ENCODE data around the gene DR1.
"Not testable (repeated sequence)": the region's sequence is repeated elsewhere in the genome, so short reads cannot be mapped to it uniquely, and the experiment has no call there.

DR1 gene

DNA sequence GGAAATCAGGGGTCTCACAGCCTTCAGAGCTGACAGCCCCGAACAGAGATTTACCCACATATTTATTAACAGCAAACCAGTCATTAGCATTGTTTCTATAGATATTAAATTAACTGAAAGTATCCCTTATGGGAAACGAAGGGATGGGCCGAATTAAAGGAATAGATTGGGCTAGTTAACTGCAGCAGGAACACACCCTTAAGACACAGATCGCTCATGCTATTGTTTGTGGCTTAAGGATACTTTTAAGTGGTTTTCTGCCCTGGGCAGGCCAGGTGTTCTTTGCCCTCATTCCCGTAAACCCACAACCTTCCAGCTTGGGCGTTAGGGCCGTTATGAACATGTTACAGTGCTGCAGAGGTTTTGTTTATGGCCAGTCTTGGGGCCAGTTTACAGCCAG, 40.6 kb downstream of the DR1 start:
- not testable (repeated sequence) for DNase-seq (ENCODE audit: low read depth)

- no peak for DNase-seq (ENCODE audit: low read depth)
Measured at GRCh38 chr1:93394514-93394913, 48.8 kb downstream of the DR1 start.

DNA sequence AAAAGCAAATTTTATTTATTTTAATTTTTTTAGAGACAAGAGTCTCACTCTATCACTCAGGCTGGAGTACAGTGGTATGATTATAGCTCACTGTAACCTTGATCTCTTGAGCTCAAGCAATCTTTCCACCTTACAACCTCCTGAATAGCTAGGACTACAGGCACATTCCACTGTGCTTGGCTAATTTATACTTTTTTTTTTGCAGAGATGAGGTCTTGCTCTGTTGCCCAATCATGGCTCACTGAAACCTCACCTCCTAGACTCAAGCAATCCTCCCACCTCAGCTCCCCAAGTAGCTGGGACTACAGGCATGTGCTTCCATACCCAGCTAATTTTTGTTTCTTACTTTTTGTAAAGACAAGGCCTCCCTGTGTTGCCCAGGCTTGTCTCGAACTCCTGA, 49.5 kb downstream of the DR1 start:
- DNase-seq (ENCODE audit: low read depth): no peak

DNA sequence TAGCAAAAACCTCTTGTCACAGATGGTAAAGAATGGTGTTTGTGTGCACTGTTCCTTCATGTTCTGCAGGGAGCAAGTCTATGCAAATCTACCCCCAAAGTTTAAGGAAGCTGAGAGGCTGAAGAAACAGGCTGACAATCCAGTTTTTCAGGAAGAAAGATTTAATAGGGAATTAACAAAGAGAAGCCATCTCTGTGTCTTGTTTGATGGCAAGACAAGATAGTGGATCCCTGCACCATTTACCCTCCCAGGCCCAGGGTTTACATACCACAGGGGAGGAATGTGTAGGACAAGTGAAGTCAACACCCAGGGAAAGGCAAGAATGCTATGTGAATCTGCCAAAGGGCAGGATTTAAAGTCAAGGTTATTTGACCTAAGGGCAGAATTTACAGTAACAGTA, 54.1 kb downstream of the DR1 start:
- DNase-seq (ENCODE audit: low read depth): no peak

DNA sequence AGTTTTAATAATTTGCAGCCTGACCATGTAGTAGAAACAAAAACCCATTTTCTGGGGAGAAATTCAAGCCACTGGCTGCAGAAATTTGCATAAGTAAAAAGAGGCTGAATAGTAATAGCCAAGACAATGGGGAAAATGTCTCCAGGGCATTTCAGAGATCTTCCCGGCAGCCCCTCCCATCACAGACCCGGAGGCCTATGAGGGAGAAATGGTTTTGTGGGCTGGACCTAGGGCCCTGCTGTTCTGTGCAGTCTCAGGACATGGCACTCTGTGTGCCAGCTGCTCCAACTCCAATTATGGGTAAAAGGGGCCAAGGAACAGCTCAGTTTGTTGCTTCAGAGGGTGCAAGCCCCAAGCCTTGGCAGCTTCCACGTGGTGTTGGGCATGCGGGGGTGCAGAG, 62.5 kb downstream of the DR1 start:
- DNase-seq (ENCODE audit: low read depth): no peak

DNA sequence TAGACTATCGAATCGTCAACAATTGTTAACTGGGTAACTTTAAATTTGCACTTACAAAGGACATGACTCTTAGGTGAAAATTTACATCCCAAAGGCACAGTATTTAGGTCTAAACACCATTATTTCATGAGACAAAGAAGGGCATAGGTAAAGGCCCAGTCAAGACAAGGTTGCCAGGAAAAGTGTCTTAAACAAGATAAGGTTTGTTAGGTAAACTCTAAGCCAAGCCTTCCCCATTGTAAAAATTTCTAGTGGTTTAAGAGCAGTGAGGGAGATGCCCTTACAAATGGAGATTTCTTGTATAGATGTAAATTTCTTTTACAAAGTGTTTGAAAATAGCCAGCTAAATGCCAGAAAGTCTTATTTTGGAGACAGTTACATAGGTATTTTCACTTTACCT, 65.3 kb downstream of the DR1 start:
- DNase-seq (ENCODE audit: low read depth): no peak

DNA sequence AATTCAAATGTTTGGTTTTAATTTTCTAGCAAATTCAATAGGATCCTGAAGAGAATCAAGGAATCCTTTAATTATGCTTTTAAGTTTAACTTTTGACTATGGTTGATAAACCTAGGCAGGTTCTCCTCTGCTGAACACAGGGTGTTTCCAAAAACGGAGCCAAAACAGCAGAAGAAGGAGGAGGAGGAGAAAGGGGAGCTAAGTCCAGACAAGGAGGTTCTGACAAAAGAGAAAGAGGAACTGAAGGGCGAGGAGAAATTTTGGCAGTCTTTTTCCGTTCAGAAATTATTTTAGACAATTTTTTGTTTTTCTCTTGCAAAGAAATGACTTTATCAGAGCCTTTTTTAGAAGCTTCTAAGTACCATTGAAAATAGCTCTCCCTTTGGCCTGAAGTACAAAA, 69.0 kb downstream of the DR1 start:
- DNase-seq (ENCODE audit: low read depth): no peak

- DNase-seq (ENCODE audit: low read depth): no peak
Measured at GRCh38 chr1:93415296-93415695, 69.6 kb downstream of the DR1 start.

GRCh38 chr1:93416183-93416582, 70.5 kb downstream of the DR1 start:
- no peak for DNase-seq (ENCODE audit: low read depth)

Data from activated T-cell treated with anti-CD3 and anti-CD28 coated beads for 48 hours (primary cell).